Neutrophil (primary cell): ENCODE data around the gene RABEP1.

Source experiments
- H3K27ac ChIP-seq: fragments of 200-600 bp; sonication (generic); 2 replicates; pipeline ENCODE4 v1.5.1; 2016; ENCODE audit warnings: mild to moderate bottlenecking, moderate library complexity
- H3K27me3 ChIP-seq: fragments of 200-600 bp; sonication (generic); 2 replicates; pipeline ENCODE4 v1.6.0; 2016; ENCODE audit warnings: mild to moderate bottlenecking
- H3K36me3 ChIP-seq: fragments of 200-600 bp; sonication (generic); 2 replicates; pipeline ENCODE4 v1.5.1; 2017
- H3K4me1 ChIP-seq, 2 experiments: fragments of 200-600 bp in 1 of 2; sonication (generic) in 1 of 2; 1 replicate in 1 of 2; 2 replicates in 1 of 2; pipeline versions ENCODE4 v1.5.1 to v1.6.1; 2013 to 2016; ENCODE audit warnings: low read depth in 1 of 2, low read length in 1 of 2, mild to moderate bottlenecking in 1 of 2, moderate library complexity in 1 of 2; ENCODE audit not compliant: control insufficient read depth in 1 of 2, insufficient read depth in 1 of 2
- H3K4me3 ChIP-seq, 2 experiments: fragments of 200-600 bp in 1 of 2; sonication (generic) in 1 of 2; 1 replicate in 1 of 2; 2 replicates in 1 of 2; pipeline ENCODE4 v1.5.1; 2013 to 2016; ENCODE audit warnings: low read depth in 1 of 2, low read length in 1 of 2, mild to moderate bottlenecking in 1 of 2, moderate library complexity in 1 of 2
- H3K9me3 ChIP-seq: fragments of 200-600 bp; sonication (generic); 2 replicates; pipeline ENCODE4 v1.5.1; 2016
- TF ChIP-seq, protein P1 (sequence below): fragments of 200-600 bp; sonication (generic); IDR thresholded peaks from 2 replicates; pipeline ENCODE4 v1.5.1; 2016; ENCODE audit warnings: antibody characterized with exemption

Gene RABEP1

DNA sequence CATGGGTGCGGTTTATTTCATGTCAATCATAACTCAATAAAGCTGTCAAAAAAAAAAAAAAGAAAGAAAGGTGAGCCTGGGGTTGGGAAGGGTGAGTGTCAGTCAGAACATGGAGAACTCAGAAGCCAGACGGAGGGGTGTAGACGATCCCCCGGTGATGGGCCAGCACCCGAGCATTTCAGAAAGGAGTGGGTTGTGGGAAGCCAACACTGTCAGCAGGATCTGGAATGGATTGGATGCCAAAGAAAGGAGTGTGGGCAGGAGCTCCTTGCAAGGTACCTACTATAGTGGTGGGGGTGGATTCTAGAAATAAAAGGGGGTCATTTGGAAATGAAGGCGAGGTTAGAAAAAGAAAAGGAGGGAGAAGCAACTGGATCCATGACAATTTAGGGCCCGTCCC lies 27.7 kb upstream of the RABEP1 start:
- Histone ChIP-seq H3K9me3 (no peaks in the 10 kb centered on the region), H3K4me1 (peaks cover 10% of the 10 kb centered on the region in 2 experiments), H3K36me3 (no peaks in the 10 kb centered on the region), H3K4me3 (no peak overlapping the region), H3K27me3 (no peaks in the 10 kb centered on the region), H3K27ac (no peak overlapping the region)
- TF ChIP-seq, protein P1, sequence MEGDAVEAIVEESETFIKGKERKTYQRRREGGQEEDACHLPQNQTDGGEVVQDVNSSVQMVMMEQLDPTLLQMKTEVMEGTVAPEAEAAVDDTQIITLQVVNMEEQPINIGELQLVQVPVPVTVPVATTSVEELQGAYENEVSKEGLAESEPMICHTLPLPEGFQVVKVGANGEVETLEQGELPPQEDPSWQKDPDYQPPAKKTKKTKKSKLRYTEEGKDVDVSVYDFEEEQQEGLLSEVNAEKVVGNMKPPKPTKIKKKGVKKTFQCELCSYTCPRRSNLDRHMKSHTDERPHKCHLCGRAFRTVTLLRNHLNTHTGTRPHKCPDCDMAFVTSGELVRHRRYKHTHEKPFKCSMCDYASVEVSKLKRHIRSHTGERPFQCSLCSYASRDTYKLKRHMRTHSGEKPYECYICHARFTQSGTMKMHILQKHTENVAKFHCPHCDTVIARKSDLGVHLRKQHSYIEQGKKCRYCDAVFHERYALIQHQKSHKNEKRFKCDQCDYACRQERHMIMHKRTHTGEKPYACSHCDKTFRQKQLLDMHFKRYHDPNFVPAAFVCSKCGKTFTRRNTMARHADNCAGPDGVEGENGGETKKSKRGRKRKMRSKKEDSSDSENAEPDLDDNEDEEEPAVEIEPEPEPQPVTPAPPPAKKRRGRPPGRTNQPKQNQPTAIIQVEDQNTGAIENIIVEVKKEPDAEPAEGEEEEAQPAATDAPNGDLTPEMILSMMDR, result no peak

DNA sequence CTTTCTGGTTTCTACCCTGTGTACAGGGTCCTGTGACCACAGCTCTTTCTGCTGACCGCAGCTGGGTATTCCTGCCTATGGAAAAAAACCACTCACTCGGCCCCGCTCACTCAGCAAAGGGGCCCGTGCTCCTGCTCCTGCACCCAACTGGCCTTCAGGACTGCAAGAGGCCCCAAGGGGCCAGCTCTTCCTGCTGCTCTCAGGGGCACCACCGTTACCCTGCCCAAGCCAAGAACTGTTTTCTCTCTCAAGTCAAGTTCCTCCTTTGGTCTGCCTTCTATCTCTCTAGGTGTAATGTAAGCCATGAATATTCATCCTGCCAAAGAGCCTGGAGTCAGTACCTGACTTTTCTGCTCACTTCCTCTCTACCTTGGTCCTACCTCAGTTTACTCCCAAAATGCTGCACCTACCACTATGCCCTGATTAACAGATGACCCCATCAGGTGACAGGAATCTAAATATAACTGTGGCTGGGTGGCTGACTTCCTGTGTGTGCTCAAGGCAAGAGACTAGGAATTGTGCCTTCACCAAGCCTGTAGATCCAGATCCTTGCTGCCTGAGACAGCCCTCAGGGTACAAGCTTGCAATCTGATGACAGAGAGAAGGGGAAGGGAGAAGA lies 27.1 kb upstream of the RABEP1 start:
- TF ChIP-seq, protein P1, result no peak
- Histone ChIP-seq H3K36me3 (no peaks in the 10 kb centered on the region), H3K9me3 (no peaks in the 10 kb centered on the region), H3K27me3 (no peaks in the 10 kb centered on the region), H3K27ac (no peak overlapping the region), H3K4me1 (peaks cover 10% of the 10 kb centered on the region in 2 experiments), H3K4me3 (no peak overlapping the region)

DNA sequence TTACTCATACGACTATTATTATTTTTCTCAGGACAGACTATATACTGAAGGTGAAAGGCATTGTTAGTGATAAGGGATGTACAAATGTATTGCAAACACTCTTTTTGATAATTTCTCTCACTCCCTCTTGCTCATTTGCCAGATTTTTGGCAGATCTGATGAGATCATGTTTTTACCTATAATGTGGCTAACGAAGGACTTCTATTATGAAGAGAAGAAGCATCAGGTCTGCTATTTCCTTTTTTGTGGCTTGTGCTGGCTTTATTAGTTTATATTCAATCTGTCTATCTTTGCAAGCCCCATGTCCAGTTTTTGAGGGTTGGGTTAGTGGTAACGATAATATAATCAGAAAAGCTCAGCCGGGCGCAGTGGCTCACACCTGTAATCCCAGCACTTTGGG lies 25.0 kb upstream of the RABEP1 start:
- Histone ChIP-seq H3K4me1 (peaks cover 10% of the 10 kb centered on the region in 2 experiments), H3K9me3 (no peaks in the 10 kb centered on the region), H3K4me3 (no peak overlapping the region), H3K36me3 (no peaks in the 10 kb centered on the region), H3K27me3 (no peaks in the 10 kb centered on the region), H3K27ac (no peak overlapping the region)
- TF ChIP-seq, protein P1, result no peak

DNA sequence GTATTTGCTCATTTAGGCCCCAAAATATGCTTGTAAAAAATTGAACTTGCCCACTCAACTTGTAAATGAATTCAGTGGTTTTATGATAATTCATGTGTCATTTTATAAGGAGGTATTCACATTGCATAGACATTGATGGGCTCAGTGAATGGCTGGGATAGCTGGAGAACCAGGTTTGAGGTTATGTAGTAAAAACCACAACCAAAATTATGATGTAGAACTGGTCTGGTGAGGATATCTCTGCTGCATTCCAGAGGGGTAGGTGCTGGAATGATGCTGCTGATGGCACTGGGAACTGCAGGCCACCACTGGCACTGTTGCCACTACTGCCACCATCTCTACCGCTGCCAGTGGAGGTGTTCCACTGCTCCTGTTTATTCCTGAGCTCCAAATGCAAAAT lies 21.5 kb upstream of the RABEP1 start:
- H3K4me1 ChIP-seq, result no peaks in the 10 kb centered on the region
- no peak overlapping the region for H3K4me3 ChIP-seq
- TF ChIP-seq, protein P1, result no peak
- H3K27ac ChIP-seq, result no peak overlapping the region
- H3K9me3 ChIP-seq, result no peaks in the 10 kb centered on the region
- H3K27me3 ChIP-seq, result no peaks in the 10 kb centered on the region
- no peaks in the 10 kb centered on the region for H3K36me3 ChIP-seq

DNA sequence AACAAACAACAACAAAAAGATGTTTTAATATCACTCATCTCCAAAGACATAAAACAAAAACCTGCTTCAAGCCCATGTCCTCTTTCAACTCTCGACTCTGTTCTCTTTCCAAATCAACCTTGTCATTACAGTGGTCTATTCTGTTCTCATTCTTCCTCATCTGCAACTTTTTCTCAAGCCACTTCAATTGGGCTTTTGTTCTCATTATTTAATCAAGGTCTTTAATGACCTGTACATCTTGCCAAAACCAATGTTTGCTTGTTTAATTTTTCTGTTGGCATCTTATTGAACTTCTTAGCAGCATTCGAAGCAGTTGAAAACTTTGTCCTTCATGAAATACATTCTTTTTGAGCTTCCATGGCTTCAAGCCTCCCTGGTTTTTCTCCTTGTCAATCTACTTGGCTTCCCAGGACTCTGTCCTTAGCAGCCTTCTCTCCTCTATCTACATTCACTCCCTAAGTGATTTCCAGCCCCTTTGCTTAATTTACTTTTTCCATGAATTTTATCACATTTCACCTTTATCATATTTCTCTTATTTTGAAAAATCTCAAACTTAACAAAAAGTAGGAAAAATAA lies 19.6 kb upstream of the RABEP1 start:
- TF ChIP-seq, protein P1, result no peak
- H3K4me3 ChIP-seq, result no peak overlapping the region
- no peaks in the 10 kb centered on the region for H3K27me3 ChIP-seq
- no peak overlapping the region for H3K27ac ChIP-seq
- H3K9me3 ChIP-seq, result no peaks in the 10 kb centered on the region
- H3K4me1 ChIP-seq, result no peaks in the 10 kb centered on the region
- no peaks in the 10 kb centered on the region for H3K36me3 ChIP-seq
